HG03520 (cell line): ENCODE measurements around the gene TBKBP1.
"Not testable (repeated sequence)": the region's sequence is repeated elsewhere in the genome, so short reads cannot be mapped to it uniquely, and the experiment has no call there.

Experiments used
- ATAC-seq: cut with Tn5 transposase; IDR thresholded peaks from one replicate; pipeline ENCODE4 v1.9.1; 2021; ENCODE audit warnings: mild to moderate bottlenecking, moderate library complexity; ENCODE audit not compliant: unreplicated experiment

TBKBP1 gene

GRCh38 chr17:47678196-47678595, 15.8 kb upstream of the TBKBP1 start:
- no peak for ATAC-seq

- no peak for ATAC-seq
Observed at GRCh38 chr17:47682138-47682537, 11.8 kb upstream of the TBKBP1 start.

- not testable (repeated sequence) for ATAC-seq
Observed at GRCh38 chr17:47682727-47683126, 11.2 kb upstream of the TBKBP1 start.

GRCh38 chr17:47684025-47684424, 9.9 kb upstream of the TBKBP1 start:
- no peak for ATAC-seq

GRCh38 chr17:47684535-47685193, 9.3 kb upstream of the TBKBP1 start:
- no peak for ATAC-seq

GRCh38 chr17:47685556-47686275, 8.2 kb upstream of the TBKBP1 start:
- ATAC-seq: no peak

GRCh38 chr17:47686276-47686635, 7.7 kb upstream of the TBKBP1 start:
- no peak for ATAC-seq

GRCh38 chr17:47686664-47687327, 7.2 kb upstream of the TBKBP1 start:
- no peak for ATAC-seq

- no peak for ATAC-seq
Observed at GRCh38 chr17:47687328-47687690, 6.7 kb upstream of the TBKBP1 start.

- ATAC-seq: no peak
Observed at GRCh38 chr17:47687748-47688147, 6.2 kb upstream of the TBKBP1 start.

- no peak for ATAC-seq
Observed at GRCh38 chr17:47690121-47690520, 3.8 kb upstream of the TBKBP1 start.

- no peak for ATAC-seq
Observed at GRCh38 chr17:47692137-47692894, 1.6 kb upstream of the TBKBP1 start.

GRCh38 chr17:47692895-47693730, 848 bp upstream of the TBKBP1 start:
- ATAC-seq: no peak

- ATAC-seq: no peak
Observed at GRCh38 chr17:47694581-47695428, 844 bp downstream of the TBKBP1 start.

- no peak for ATAC-seq
Observed at GRCh38 chr17:47695429-47696376, 1.7 kb downstream of the TBKBP1 start.

GRCh38 chr17:47696717-47697642, 3.0 kb downstream of the TBKBP1 start:
- no peak for ATAC-seq

- ATAC-seq: no peak
Observed at GRCh38 chr17:47697906-47698711, 4.1 kb downstream of the TBKBP1 start.
